ENCODE data around the gene PRRT4. TPM values are rescaled to one million over a fixed set of nuclear protein-coding genes. Genes with fewer than 3 reads are reported as not detected.
A peak's percentile ranks its signal among the peaks of the same experiment; 100 is the strongest.

Gene PRRT4
- total and polyA plus RNA-seq, 2 of the 13 experiments (the other 11 are each of a cell fraction or from before 2014, with no cell fraction given) = not detected

- POLR2A ChIA-PET = no interaction called here
- 20% methylated on average over 1 of the region's 9 CpGs for WGBS (ENCODE audit: low lambda C conversion rate)
- intact Hi-C loops (cut with micrococcal nuclease; ENCODE audit: unreplicated experiment) = no loop called here
These were observed 28.3 kb upstream of the PRRT4 start for GRCh38 chr7:128389618-128390329.

More at GRCh38 chr7:128389618-128390329, 28.3 kb upstream of the PRRT4 start:
- H3K27ac ChIP-seq (ENCODE audit: extremely low read length, insufficient read depth, low read length) = no peak overlapping the region
- no peak for DNase-seq (ENCODE audit: low spot score)
- no peak overlapping the region for H3K9ac ChIP-seq (ENCODE audit: insufficient read depth, low read depth, low read length)
- TF ChIP-seq REL (CRISPR knock-in tag; conservative IDR thresholded peaks at IDR 0.05) (no peak), ZGPAT (CRISPR knock-in tag; IDR thresholded peaks at IDR 0.05) (no peak), NKX3-1 (CRISPR knock-in tag; IDR thresholded peaks at IDR 0.05) (no peak), ZNF780A (CRISPR knock-in tag; IDR thresholded peaks at IDR 0.05) (no peak), SRY (CRISPR knock-in tag; IDR thresholded peaks at IDR 0.05) (0 out of 2 replicates have a peak, but pooled peaks have one; percentile 29), HNRNPK (IDR thresholded peaks at IDR 0.05; ENCODE audit: low read depth, low read length, poor library complexity, severe bottlenecking) (no peak)
- in situ Hi-C loops (cut with HindIII; ENCODE audit: extremely low pct_ligation_motif_present, low pct_unique_long_range_greater_than_20kb) = no loop called here
- 0 out of 5 replicates have a peak, but pooled peaks cover 1 to 5% of the 10 kb centered on the region in 2 experiments for H3K27me3 ChIP-seq (ENCODE audit: control insufficient read depth in 1 of 2, insufficient read depth in 2 of 2, low read length in 2 of 2)
- no peaks in the 10 kb centered on the region for H3K79me2 ChIP-seq (ENCODE audit: insufficient read depth, low read length)
- H3K4me2 ChIP-seq (ENCODE audit: low read depth, low read length) = no peak overlapping the region
- no peak for FAIRE-seq
- H3K9me3 ChIP-seq (ENCODE audit: low read length) = no peaks in the 10 kb centered on the region
- H3K4me1 ChIP-seq (ENCODE audit: insufficient read depth, low read length) = peaks cover 21% of the 10 kb centered on the region; the same call in 1 of the 2 replicates
- CTCF ChIA-PET (ENCODE audit: low intra/inter-chr PET ratio, low total read pairs) = interaction anchor here (1.8 kb wide), 1 partner anchor 42 kb away, joined by 9 read pairs; no protein-coding TSS in a partner anchor
- H3K36me3 ChIP-seq (replicated peaks in 1 of 2; ENCODE audit: control insufficient read depth in 1 of 2, insufficient read depth in 2 of 2, low read length in 2 of 2) = peaks cover 0 to 4% of the 10 kb centered on the region in 2 experiments; a peak in 2 of 5 replicates
- H3K4me3 ChIP-seq (replicated peaks in 1 of 3; ENCODE audit: insufficient read depth in 1 of 3, low read depth in 2 of 3, low read length in 3 of 3) = no peak overlapping the region
- no TSS peak for BruUV-seq (replicated peaks)
- no peak for ATAC-seq
- no peaks in the 10 kb centered on the region for H4K20me1 ChIP-seq (ENCODE audit: insufficient read depth, low read length)
- no peak overlapping the region for H2AFZ ChIP-seq (ENCODE audit: low read length)

Data from HepG2 (cell line).